Neuron (in vitro differentiated cells): ENCODE data around the gene CAMKMT.

Experiments used
- H2AFZ ChIP-seq: one replicate; pipeline ENCODE4 v1.6.1; 2013; ENCODE audit warnings: low read depth, mild to moderate bottlenecking, inconsistent platforms, low read length, moderate library complexity
- H3K27me3 ChIP-seq: one replicate; pipeline ENCODE4 v1.6.1; 2013; ENCODE audit warnings: low read length; ENCODE audit not compliant: insufficient read depth
- H3K36me3 ChIP-seq: one replicate; pipeline ENCODE4 v1.6.1; 2013; ENCODE audit warnings: low read length; ENCODE audit not compliant: insufficient read depth
- H3K4me1 ChIP-seq: one replicate; pipeline ENCODE4 v1.6.1; 2013; ENCODE audit warnings: low read length; ENCODE audit not compliant: insufficient read depth
- H3K4me3 ChIP-seq: 2 replicates; pipeline ENCODE4 v1.5.1; 2013; ENCODE audit warnings: mild to moderate bottlenecking, low read length, moderate library complexity
- H3K9me3 ChIP-seq: one replicate; pipeline ENCODE4 v1.6.1; 2013; ENCODE audit warnings: low read length

CAMKMT gene

GRCh38 chr2:44789446-44789845 is 427.7 kb downstream of the CAMKMT start:
- Histone ChIP-seq H3K9me3 (peaks cover 8% of the 10 kb centered on the region), H3K4me1 (peaks cover 12% of the 10 kb centered on the region), H3K27me3 (peaks cover 7% of the 10 kb centered on the region), H3K4me3 (no peak overlapping the region), H2AFZ (no peak overlapping the region), H3K36me3 (no peaks in the 10 kb centered on the region)

- peaks cover 8% of the 10 kb centered on the region for H3K9me3 ChIP-seq
- H3K4me1 ChIP-seq = peaks cover 12% of the 10 kb centered on the region
Observed at GRCh38 chr2:44789971-44790721, 428.4 kb downstream of the CAMKMT start.

GRCh38 chr2:44793322-44793870 is 431.6 kb downstream of the CAMKMT start:
- H3K9me3 ChIP-seq = peaks cover 10% of the 10 kb centered on the region
- H3K27me3 ChIP-seq = peaks cover 24% of the 10 kb centered on the region
- peaks cover 12% of the 10 kb centered on the region for H3K4me1 ChIP-seq
- no peaks in the 10 kb centered on the region for H3K36me3 ChIP-seq
- no peak overlapping the region for H2AFZ ChIP-seq
- H3K4me3 ChIP-seq = no peak overlapping the region

More at GRCh38 chr2:44789971-44790721, 428.4 kb downstream of the CAMKMT start:
- peaks cover 7% of the 10 kb centered on the region for H3K27me3 ChIP-seq
- H2AFZ ChIP-seq = no peak overlapping the region
- H3K4me3 ChIP-seq = no peak overlapping the region
- H3K36me3 ChIP-seq = no peaks in the 10 kb centered on the region

GRCh38 chr2:44796771-44797170 is 435.0 kb downstream of the CAMKMT start:
- Histone ChIP-seq H3K4me1 (peaks cover 4% of the 10 kb centered on the region), H2AFZ (no peak overlapping the region), H3K27me3 (peaks cover 51% of the 10 kb centered on the region), H3K9me3 (peaks cover 5% of the 10 kb centered on the region), H3K4me3 (no peak overlapping the region), H3K36me3 (no peaks in the 10 kb centered on the region)

- peaks cover 5% of the 10 kb centered on the region for H3K9me3 ChIP-seq
- no peaks in the 10 kb centered on the region for H3K36me3 ChIP-seq
- peaks cover 12% of the 10 kb centered on the region for H3K4me1 ChIP-seq
- peaks cover 65% of the 10 kb centered on the region for H3K27me3 ChIP-seq
- H3K4me3 ChIP-seq = no peak overlapping the region
- no peak overlapping the region for H2AFZ ChIP-seq
Observed at GRCh38 chr2:44798139-44798659, 436.5 kb downstream of the CAMKMT start.

- peaks cover 5% of the 10 kb centered on the region for H3K9me3 ChIP-seq
- H3K4me3 ChIP-seq = no peak overlapping the region
- peaks cover 74% of the 10 kb centered on the region for H3K27me3 ChIP-seq
- peaks cover 12% of the 10 kb centered on the region for H3K4me1 ChIP-seq
- no peaks in the 10 kb centered on the region for H3K36me3 ChIP-seq
- no peak overlapping the region for H2AFZ ChIP-seq
Observed at GRCh38 chr2:44799105-44799504, 437.4 kb downstream of the CAMKMT start.

- H2AFZ ChIP-seq = no peak overlapping the region
- peaks cover 80% of the 10 kb centered on the region for H3K27me3 ChIP-seq
- H3K4me1 ChIP-seq = peaks cover 12% of the 10 kb centered on the region
- H3K4me3 ChIP-seq = no peak overlapping the region
- H3K36me3 ChIP-seq = no peaks in the 10 kb centered on the region
- H3K9me3 ChIP-seq = peaks cover 5% of the 10 kb centered on the region
Observed at GRCh38 chr2:44799754-44800153, 438.0 kb downstream of the CAMKMT start.

GRCh38 chr2:44801289-44801840 is 439.6 kb downstream of the CAMKMT start:
- no peaks in the 10 kb centered on the region for H3K36me3 ChIP-seq
- H2AFZ ChIP-seq = peak overlapping the region; percentile 66
- no peak overlapping the region for H3K4me3 ChIP-seq
- peaks cover 5% of the 10 kb centered on the region for H3K9me3 ChIP-seq
- H3K4me1 ChIP-seq = peaks cover 12% of the 10 kb centered on the region
- peaks cover 92% of the 10 kb centered on the region for H3K27me3 ChIP-seq

GRCh38 chr2:44801841-44802776 is 440.4 kb downstream of the CAMKMT start:
- H3K27me3 ChIP-seq = peaks cover 96% of the 10 kb centered on the region
- peaks cover 5% of the 10 kb centered on the region for H3K9me3 ChIP-seq
- H2AFZ ChIP-seq = peak overlapping the region; percentile 66
- H3K4me1 ChIP-seq = peaks cover 12% of the 10 kb centered on the region
- no peaks in the 10 kb centered on the region for H3K36me3 ChIP-seq
- no peak overlapping the region for H3K4me3 ChIP-seq

GRCh38 chr2:44802777-44803424 is 441.2 kb downstream of the CAMKMT start:
- peak overlapping the region; percentile 16 for H3K4me3 ChIP-seq
- peaks cover 96% of the 10 kb centered on the region for H3K27me3 ChIP-seq
- H3K9me3 ChIP-seq = peaks cover 5% of the 10 kb centered on the region
- H3K4me1 ChIP-seq = peaks cover 12% of the 10 kb centered on the region
- H2AFZ ChIP-seq = no peak overlapping the region
- no peaks in the 10 kb centered on the region for H3K36me3 ChIP-seq

GRCh38 chr2:44804406-44805265 is 442.9 kb downstream of the CAMKMT start:
- H3K4me1 ChIP-seq = peaks cover 12% of the 10 kb centered on the region
- no peak overlapping the region for H3K4me3 ChIP-seq
- H3K9me3 ChIP-seq = no peaks in the 10 kb centered on the region
- peaks cover 95% of the 10 kb centered on the region for H3K27me3 ChIP-seq
- no peaks in the 10 kb centered on the region for H3K36me3 ChIP-seq
- no peak overlapping the region for H2AFZ ChIP-seq
